Activated CD4-positive, alpha-beta T cell treated with anti-CD3 and anti-CD28 coated beads for 24 hours (primary cell): ENCODE results near the gene SLC12A1.

Experiments used
- DNase-seq, 2 donors: peaks; one replicate each; pipeline ENCODE4 v3.0.0-alpha.2; 2020; ENCODE audit warnings: low read depth in 2 of 2

Gene SLC12A1

GRCh38 chr15:48242535-48242934 lies 36.4 kb downstream of the SLC12A1 start:
- no peak for DNase-seq

DNA sequence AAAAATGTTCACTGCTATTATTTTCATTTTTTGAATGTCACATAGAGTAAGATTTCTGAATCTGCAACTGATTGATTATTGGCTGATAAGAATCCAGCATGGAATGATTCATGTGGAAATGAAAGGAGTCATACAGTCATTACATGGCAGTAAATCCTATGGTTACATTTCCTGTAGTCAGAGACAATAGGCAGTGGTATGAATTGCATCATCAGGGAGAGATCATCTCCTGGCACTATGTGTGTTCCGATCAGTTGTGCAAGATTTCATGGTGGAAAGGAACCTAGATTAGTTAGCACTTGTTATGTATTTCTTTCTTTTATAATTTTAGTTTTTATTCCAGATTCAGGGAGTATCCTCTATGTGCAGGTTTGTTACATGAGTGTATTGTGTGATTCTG lies 38.8 kb downstream of the SLC12A1 start:
- no peak for DNase-seq

GRCh38 chr15:48248414-48248813 lies 42.3 kb downstream of the SLC12A1 start:
- DNase-seq, result no peak

GRCh38 chr15:48250640-48251076 lies 44.6 kb downstream of the SLC12A1 start:
- no peak for DNase-seq

GRCh38 chr15:48253172-48253571 lies 47.1 kb downstream of the SLC12A1 start:
- no peak for DNase-seq

DNA sequence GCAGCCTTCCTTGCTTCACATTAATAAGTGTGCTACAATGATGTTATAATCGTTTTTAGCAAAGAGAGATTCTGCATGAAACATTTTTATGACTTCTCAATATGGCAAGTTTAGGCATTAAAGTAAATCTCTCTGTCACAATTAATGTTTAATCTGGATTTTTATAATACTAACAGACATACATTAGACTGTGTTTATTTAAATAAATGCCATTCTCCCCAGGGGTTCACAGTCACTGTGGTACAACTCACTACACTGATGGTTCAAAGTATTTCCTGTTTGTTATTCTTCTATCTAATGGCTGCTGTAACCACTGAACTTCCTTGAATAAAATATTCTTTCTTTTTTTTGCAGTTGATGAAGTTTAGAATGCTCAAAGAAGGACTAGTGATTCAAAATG lies 59.0 kb downstream of the SLC12A1 start:
- DNase-seq, result no peak

DNA sequence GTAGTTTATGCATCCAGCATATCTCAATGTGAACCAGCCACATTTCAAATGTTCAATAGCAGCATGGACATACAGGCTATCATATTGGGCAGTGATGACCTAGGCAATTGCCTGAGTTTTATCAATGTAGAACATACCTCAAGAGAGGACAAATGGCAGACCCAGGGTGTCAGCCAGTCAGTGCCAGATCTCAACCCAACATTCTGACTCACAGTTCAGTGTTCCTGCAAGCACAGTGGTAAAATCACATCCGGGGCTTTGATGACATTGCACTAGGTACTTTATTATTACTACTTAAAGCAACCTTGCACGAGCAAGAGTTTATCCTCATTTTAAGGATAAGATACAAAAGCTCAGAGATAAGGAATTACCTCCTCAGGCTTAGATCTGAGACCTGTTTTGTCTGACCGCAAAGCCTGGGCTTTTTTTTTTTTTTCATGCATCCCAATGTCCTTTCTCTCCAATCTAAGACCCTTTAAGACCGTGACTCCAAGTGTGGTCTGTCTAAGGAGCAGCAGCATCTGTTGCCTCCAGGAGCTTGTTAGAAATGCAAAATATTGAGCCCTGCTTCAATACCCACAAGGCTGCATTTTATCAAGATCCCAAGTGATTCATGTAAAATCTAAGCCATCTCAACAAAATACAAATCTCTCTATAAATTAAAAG lies 60.1 kb downstream of the SLC12A1 start:
- DNase-seq, result no peak

- no peak for DNase-seq
These were observed 61.7 kb downstream of the SLC12A1 start for GRCh38 chr15:48267766-48268165.

- no peak for DNase-seq
These were observed 66.9 kb downstream of the SLC12A1 start for GRCh38 chr15:48273049-48273448.

- DNase-seq, result no peak
These were observed 72.6 kb downstream of the SLC12A1 start for GRCh38 chr15:48278666-48279065.

DNA sequence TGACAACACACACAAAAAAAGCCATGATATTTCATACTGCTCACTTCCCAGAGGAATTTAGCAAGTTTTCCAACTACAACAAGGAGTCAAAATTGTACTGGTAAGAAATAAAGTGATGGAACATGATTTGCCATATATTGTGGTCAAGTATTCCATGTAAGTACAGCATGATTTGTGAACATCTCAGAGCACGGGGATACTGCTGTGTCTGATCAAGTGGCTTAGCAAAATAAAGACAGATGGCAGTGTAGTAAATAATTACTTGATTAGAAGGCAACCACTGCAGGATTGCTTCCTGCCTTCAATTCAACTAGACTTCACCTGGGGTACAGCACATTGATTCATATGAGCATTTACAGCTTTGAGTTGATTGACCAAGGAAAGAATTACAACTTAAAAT lies 73.5 kb downstream of the SLC12A1 start:
- no peak for DNase-seq

DNA sequence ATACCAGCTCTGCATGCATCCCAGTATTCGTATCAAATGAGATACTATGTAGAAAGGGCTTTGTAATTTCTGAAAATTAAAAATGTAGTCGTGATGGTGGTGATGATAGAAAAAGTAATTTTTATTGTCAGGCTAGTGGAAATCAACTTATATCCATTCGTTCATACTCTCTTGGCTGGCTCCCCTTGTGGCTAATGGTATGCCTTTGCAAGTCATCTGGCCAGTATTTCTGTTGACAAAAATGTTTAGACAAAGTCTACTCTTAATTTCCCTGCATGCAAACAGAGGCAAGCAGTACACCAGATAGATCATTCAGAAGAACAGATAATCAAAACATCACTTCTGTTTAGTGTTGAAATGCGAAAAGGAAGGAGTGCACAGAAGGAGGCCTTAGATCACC lies 75.6 kb downstream of the SLC12A1 start:
- DNase-seq, result no peak

- DNase-seq, result no peak
These were observed 76.1 kb downstream of the SLC12A1 start for GRCh38 chr15:48282216-48282615.

DNA sequence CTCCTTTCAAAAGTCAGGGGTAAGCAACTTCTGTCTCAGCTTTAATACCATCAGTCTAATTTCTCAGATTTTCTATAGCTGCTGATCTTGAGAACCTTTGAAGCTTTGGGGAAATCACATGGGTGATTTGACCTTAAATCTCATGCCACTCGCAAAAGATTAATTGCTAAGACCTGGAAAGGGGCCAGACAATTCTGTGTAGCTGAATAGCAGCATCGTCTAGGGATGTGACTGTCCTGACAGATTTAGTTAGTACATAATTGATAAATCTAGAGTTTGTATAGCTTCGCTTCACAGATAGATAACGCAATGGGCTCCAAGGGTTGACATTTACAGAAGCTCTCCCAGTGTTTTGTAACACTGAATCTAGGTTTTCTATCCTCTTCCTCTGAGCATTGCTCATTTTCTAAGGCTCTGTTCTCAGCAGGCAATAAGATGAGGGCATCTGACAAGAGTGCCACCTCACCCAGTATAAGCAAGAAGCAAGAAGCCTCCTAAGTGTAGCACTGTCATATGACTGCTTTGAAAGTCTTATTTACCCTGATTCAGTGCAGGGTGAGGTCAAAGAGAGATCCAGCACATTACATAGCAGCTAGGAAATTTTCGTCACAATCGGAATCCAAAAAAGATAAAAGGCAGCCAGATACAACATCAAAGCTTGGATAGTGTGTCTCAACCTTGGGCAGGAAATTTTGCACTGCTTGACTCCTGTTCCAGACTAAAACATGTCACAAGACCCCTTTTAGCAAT lies 77.5 kb downstream of the SLC12A1 start:
- no peak for DNase-seq

GRCh38 chr15:48285329-48286214 lies 79.5 kb downstream of the SLC12A1 start:
- peak; percentile 4 to 40 for DNase-seq

DNA sequence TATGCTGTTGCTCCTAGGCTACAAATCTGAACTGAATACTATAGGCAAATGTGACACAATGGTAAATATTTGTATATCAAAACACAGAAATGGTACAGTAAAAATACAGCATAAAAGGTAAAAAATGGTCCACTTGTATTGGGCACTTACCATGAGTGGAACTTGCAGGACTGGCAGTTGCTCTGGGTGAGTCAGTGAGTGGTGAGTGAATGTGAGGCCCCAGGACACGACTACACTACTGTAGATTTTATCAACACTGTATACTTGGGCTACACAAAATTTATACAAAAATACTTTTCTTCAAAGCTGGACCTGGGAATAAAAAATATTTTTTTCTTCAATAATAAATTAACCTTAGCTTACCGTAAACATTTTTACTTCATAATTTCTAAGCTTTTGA lies 83.5 kb downstream of the SLC12A1 start:
- no peak for DNase-seq

GRCh38 chr15:48292458-48292857 lies 86.4 kb downstream of the SLC12A1 start:
- DNase-seq, result no peak

DNA sequence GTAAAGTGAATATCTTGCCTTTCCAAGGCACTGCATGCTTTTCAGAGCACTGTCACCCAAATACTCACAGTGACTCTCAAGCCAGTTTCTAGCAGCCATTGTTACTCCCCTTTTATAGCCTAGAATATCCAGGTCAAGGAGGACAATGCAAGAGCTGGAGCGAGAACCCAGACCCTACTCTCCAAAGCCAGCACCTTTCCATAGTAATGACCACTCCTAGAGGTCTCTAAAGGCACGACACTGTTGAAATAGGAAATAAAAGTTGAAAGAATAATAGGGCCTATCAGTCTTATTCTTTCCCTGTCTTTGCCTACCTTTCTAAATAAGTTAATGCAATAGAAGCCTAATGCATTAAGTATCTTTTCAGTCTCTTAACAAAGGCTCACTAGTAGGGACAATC lies 91.6 kb downstream of the SLC12A1 start:
- DNase-seq, result no peak

- DNase-seq, result no peak
These were observed 92.8 kb downstream of the SLC12A1 start for GRCh38 chr15:48298914-48299313.

GRCh38 chr15:48300038-48300437 lies 93.9 kb downstream of the SLC12A1 start:
- no peak for DNase-seq

DNA sequence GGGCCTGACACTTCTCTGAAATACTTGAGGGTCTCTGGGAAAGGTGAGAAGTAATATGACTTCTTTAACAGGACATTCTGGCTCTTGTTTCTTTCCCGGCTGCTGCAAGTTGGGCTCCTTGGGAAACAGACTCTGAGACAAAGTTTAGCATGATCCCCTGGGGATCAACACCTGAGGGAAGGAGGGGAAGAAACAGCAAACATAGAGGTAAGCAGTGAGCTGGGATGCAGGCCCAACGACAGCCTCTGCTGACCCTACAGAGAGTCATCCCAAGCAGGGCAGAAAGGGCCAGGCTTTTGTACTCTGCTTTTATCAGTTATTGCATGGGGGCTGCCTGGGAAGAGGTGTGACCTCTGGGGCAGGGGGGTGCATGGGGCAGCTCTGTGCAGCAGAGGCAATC lies 98.3 kb downstream of the SLC12A1 start:
- no peak for DNase-seq

GRCh38 chr15:48306639-48307038 lies 100.5 kb downstream of the SLC12A1 start:
- DNase-seq, result no peak
